ENCODE results near the gene TUBA1C.

Gene TUBA1C

GRCh38 chr12:49322708-49323523 is 58.0 kb downstream of the TUBA1C start, which contains the start of gene TROAP:
Gene TROAP, plus strand, starts transcription at chr12:49323255. Its CDS starts 354 bp downstream, at chr12:49323609.
- no peak for TF ChIP-seq EZH2 (optimal IDR thresholded peaks at IDR 0.05; ENCODE audit: low read depth, low read length)
- TF ChIP-seq CTCF (IDR thresholded peaks at IDR 0.05; ENCODE audit: low read length): no peak
- no peak for TF ChIP-seq EZH2phosphoT487 (IDR thresholded peaks at IDR 0.05; ENCODE audit: low read length)
- Histone ChIP-seq H3K9ac (ENCODE audit: low read length) (peak within 1 kb of the TSS; percentile 69), H3K27ac (ENCODE audit: low read length) (peak within 1 kb of the TSS; percentile 22; the same call in 1 of the 2 replicates), H3K27me3 (replicated peaks; ENCODE audit: insufficient read depth, low read length) (no peaks in the 10 kb centered on the region), H3K79me2 (ENCODE audit: low read length) (peaks cover 13% of the 10 kb centered on the region), H3F3A (ENCODE audit: insufficient read depth, low read length) (no peaks in the 10 kb centered on the region; the same call in 1 of the 2 replicates), H3K9me2 (replicated peaks; ENCODE audit: insufficient read depth, low read length) (no peaks in the 10 kb centered on the region), H2AFZ (ENCODE audit: low read length) (peak within 1 kb of the TSS; percentile 95), H3K36me3 (replicated peaks; ENCODE audit: insufficient read depth, low read length) (peaks cover 4% of the 10 kb centered on the region; the same call in 1 of the 2 replicates), H3K4me3 (ENCODE audit: low read length) (peak within 1 kb of the TSS; percentile 93), H3K4me1 (ENCODE audit: low read length) (peaks cover 8% of the 10 kb centered on the region), H4K20me1 (ENCODE audit: insufficient read depth, low read length) (no peaks in the 10 kb centered on the region), H3K9me3 (replicated peaks; ENCODE audit: insufficient read depth, low read length) (no peaks in the 10 kb centered on the region), H3K4me2 (ENCODE audit: low read depth, low read length) (peak within 1 kb of the TSS; percentile 98)
- DNase-seq: peak; percentile 98

GRCh38 chr12:49323524-49324097 is 58.7 kb downstream of the TUBA1C start:
- TF ChIP-seq CTCF (IDR thresholded peaks at IDR 0.05; ENCODE audit: low read length) (no peak), EZH2phosphoT487 (IDR thresholded peaks at IDR 0.05; ENCODE audit: low read length) (no peak), EZH2 (optimal IDR thresholded peaks at IDR 0.05; ENCODE audit: low read depth, low read length) (no peak)
- no peak for DNase-seq
- Histone ChIP-seq H3K9ac (ENCODE audit: low read length) (peak overlapping the region; percentile 69), H3K9me3 (replicated peaks; ENCODE audit: insufficient read depth, low read length) (no peaks in the 10 kb centered on the region), H3K79me2 (ENCODE audit: low read length) (peaks cover 13% of the 10 kb centered on the region), H3K4me1 (ENCODE audit: low read length) (peaks cover 8% of the 10 kb centered on the region), H3F3A (ENCODE audit: insufficient read depth, low read length) (no peaks in the 10 kb centered on the region; the same call in 1 of the 2 replicates), H4K20me1 (ENCODE audit: insufficient read depth, low read length) (no peaks in the 10 kb centered on the region), H3K4me3 (ENCODE audit: low read length) (peak overlapping the region; percentile 93), H2AFZ (ENCODE audit: low read length) (peak overlapping the region; percentile 95), H3K27me3 (replicated peaks; ENCODE audit: insufficient read depth, low read length) (no peaks in the 10 kb centered on the region), H3K36me3 (replicated peaks; ENCODE audit: insufficient read depth, low read length) (peaks cover 4% of the 10 kb centered on the region; the same call in 1 of the 2 replicates), H3K4me2 (ENCODE audit: low read depth, low read length) (peak overlapping the region; percentile 98), H3K27ac (ENCODE audit: low read length) (peak overlapping the region; percentile 22; the same call in 1 of the 2 replicates), H3K9me2 (replicated peaks; ENCODE audit: insufficient read depth, low read length) (no peaks in the 10 kb centered on the region)
